ENCODE measurements around the gene ZNF207.
"Not testable (repeated sequence)": the region's sequence is repeated elsewhere in the genome, so short reads cannot be mapped to it uniquely, and the experiment has no call there.

ZNF207 gene

GRCh38 chr17:32349854-32350665 lies at the start of gene ZNF207:
Gene ZNF207 (plus strand): TSS chr17:32350157. CDS start chr17:32350286, 129 bp downstream.
- DNase-seq: peak; percentile 98

- no peak for DNase-seq
Observed at GRCh38 chr17:32302037-32302436, 47.9 kb upstream of the ZNF207 start.

- DNase-seq: peak; percentile 80
Observed at GRCh38 chr17:32302860-32303649, 46.9 kb upstream of the ZNF207 start.

- peak; percentile 77 for DNase-seq
Observed at GRCh38 chr17:32303781-32304288, 46.1 kb upstream of the ZNF207 start.

- DNase-seq: no peak
Observed at GRCh38 chr17:32305049-32305448, 44.9 kb upstream of the ZNF207 start.

- no peak for DNase-seq
Observed at GRCh38 chr17:32307658-32308057, 42.3 kb upstream of the ZNF207 start.

- DNase-seq: no peak
Observed at GRCh38 chr17:32311028-32311536, 38.9 kb upstream of the ZNF207 start.

GRCh38 chr17:32314636-32315035 lies 35.3 kb upstream of the ZNF207 start:
- no peak for DNase-seq

GRCh38 chr17:32315171-32315570 lies 34.8 kb upstream of the ZNF207 start:
- DNase-seq: no peak

GRCh38 chr17:32316653-32317052 lies 33.3 kb upstream of the ZNF207 start:
- DNase-seq: not testable (repeated sequence)

GRCh38 chr17:32317353-32317752 lies 32.6 kb upstream of the ZNF207 start:
- no peak for DNase-seq

- DNase-seq: no peak
Observed at GRCh38 chr17:32318071-32318470, 31.9 kb upstream of the ZNF207 start.

- DNase-seq: peak; percentile 89
Observed at GRCh38 chr17:32319548-32319905, 30.4 kb upstream of the ZNF207 start.

GRCh38 chr17:32320080-32320479 lies 29.9 kb upstream of the ZNF207 start:
- DNase-seq: not testable (repeated sequence)

- no peak for DNase-seq
Observed at GRCh38 chr17:32320847-32321246, 29.1 kb upstream of the ZNF207 start.

GRCh38 chr17:32323046-32323445 lies 26.9 kb upstream of the ZNF207 start:
- DNase-seq: no peak

- no peak for DNase-seq
Observed at GRCh38 chr17:32323811-32324491, 26.0 kb upstream of the ZNF207 start.

- peak; percentile 35 for DNase-seq
Observed at GRCh38 chr17:32327911-32328310, 22.0 kb upstream of the ZNF207 start.

GRCh38 chr17:32330147-32330546 lies 19.8 kb upstream of the ZNF207 start:
- no peak for DNase-seq

GRCh38 chr17:32331243-32332040 lies 18.5 kb upstream of the ZNF207 start:
- no peak for DNase-seq

- no peak for DNase-seq
Observed at GRCh38 chr17:32333187-32333586, 16.8 kb upstream of the ZNF207 start.

GRCh38 chr17:32335046-32335445 lies 14.9 kb upstream of the ZNF207 start:
- no peak for DNase-seq
